ENCODE data around the gene PSMC4.

DNA sequence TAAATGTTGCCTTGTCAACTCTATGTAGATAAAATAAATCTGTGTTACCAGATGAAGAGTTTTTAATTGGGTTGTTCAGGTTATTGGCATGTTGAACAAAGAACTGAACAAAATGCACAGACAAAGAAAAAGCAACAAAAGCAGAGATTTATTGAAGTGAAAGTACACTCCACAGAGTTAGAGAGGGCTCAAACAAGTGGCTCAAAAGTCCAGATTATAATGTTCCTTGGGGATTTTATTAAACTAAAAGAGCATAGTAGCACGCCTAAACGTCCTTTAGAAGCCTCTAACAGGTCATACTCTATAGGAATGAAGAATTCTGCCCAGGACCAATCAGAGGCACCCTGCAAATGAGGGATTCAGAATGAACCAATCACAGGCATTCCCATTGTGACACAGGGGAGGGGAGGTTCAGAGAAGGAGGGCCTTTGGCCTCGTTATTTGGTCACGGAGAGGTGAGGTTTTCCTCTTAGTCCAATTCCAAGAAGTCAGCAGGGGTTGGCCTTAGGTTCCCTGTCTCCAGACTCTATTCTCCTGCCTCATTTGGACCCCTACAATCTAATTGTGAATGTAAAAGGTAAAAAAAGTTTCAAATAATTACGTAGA is 12.8 kb downstream of the PSMC4 start:
- TF ChIP-seq, protein P1, sequence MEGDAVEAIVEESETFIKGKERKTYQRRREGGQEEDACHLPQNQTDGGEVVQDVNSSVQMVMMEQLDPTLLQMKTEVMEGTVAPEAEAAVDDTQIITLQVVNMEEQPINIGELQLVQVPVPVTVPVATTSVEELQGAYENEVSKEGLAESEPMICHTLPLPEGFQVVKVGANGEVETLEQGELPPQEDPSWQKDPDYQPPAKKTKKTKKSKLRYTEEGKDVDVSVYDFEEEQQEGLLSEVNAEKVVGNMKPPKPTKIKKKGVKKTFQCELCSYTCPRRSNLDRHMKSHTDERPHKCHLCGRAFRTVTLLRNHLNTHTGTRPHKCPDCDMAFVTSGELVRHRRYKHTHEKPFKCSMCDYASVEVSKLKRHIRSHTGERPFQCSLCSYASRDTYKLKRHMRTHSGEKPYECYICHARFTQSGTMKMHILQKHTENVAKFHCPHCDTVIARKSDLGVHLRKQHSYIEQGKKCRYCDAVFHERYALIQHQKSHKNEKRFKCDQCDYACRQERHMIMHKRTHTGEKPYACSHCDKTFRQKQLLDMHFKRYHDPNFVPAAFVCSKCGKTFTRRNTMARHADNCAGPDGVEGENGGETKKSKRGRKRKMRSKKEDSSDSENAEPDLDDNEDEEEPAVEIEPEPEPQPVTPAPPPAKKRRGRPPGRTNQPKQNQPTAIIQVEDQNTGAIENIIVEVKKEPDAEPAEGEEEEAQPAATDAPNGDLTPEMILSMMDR (IDR thresholded peaks at IDR 0.05), result no peak
- TF ChIP-seq POLR2A (IDR thresholded peaks at IDR 0.05), result no peak
